HFF-Myc (cell line): ENCODE data around the gene ISOC2.

Source experiments
- DNase-seq: peaks from one replicate; pipeline ENCODE4 v3.0.0-alpha.2; 2011; ENCODE audit warnings: low read depth; ENCODE audit errors: extremely low read depth
- H3K4me3 ChIP-seq: replicated peaks from 2 replicates; pipeline ENCODE4 v1.5.1; 2011; ENCODE audit warnings: low read depth, mild to moderate bottlenecking, control low read depth, low read length
- CTCF ChIP-seq: IDR thresholded peaks from 2 replicates; pipeline ENCODE4 v1.5.1; 2012; ENCODE audit warnings: mild to moderate bottlenecking, low read depth, low read length, control low read depth; ENCODE audit errors: missing control alignments

ISOC2 gene

GRCh38 chr19:55493645-55494171 is 32.3 kb upstream of the ISOC2 start:
- no peak for DNase-seq
- no peak for TF ChIP-seq CTCF
- H3K4me3 ChIP-seq = no peak overlapping the region

DNA sequence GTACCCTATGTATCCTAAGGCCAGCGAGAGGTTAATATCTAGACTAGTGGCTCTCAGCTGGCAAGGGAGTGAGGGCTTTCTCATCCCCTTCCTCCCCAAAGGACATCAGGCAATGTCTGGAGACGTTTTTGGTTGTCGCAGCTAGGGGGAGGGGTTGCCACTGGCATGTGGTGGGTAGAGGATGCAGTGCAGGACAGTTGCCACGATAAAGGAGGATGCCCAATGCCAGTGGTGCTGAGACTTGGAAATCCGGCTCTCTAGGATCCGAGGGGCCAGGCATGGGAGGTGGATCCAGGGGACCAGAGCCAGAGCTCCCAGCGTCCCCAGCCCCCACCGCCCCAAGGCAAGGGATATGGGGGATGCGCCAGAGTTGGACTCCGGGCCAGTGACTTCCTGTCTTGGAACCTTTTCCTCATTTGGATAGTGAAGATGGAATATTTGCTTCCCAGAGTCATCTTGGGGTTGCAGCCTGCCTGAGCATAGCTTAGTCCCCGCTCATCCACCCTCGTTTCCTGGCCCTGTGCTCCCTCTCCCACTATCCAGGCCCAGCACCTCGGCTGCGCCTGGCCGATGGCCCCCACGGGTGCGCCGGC is 31.7 kb upstream of the ISOC2 start:
- DNase-seq = no peak
- H3K4me3 ChIP-seq = no peak overlapping the region

DNA sequence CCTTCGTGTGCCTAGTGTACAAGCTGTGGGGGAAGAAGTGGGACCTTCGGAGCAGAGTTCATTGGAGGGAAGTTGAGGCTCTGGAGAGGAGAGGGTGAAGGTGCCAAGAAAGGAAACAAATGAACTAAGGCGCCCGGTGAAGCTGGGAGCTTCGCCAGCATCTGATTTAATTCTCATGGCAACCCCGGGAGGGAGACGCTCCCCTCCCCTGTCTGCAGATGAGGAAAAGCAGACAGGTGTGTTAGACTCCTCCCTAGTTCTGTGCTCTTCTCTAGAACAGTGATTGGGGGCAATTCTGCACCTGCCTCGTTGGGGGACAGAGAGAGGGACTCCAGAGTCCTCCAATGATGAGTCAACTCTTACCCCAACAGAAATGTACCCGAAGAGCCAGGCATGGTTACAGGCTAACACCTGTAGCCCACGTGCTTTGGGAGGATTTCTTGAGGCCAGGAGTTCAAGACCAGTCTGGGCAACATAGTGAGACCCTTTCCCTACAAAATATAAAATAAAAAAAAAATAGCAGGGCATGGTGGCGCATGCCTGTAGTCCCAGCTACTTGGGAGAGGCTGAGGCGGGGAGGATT is 31.0 kb upstream of the ISOC2 start:
- no peak for TF ChIP-seq CTCF
- no peak overlapping the region for H3K4me3 ChIP-seq
- DNase-seq = no peak

More for the DNA sequence above, 31.7 kb upstream of the ISOC2 start:
- no peak for TF ChIP-seq CTCF

- DNase-seq = no peak
- TF ChIP-seq CTCF = no peak
- H3K4me3 ChIP-seq = no peak overlapping the region
Observed at GRCh38 chr19:55491546-55492360, 30.3 kb upstream of the ISOC2 start.

- DNase-seq = no peak
- no peak overlapping the region for H3K4me3 ChIP-seq
- TF ChIP-seq CTCF = no peak
Observed at GRCh38 chr19:55490478-55491432, 29.3 kb upstream of the ISOC2 start.
